GM21381 (cell line): ENCODE measurements around the gene DHRS4.

ENCODE experiments used
- ATAC-seq: cut with Tn5 transposase; IDR thresholded peaks from one replicate; pipeline ENCODE4 v1.9.1; 2021; ENCODE audit warnings: mild to moderate bottlenecking, moderate library complexity; ENCODE audit not compliant: unreplicated experiment

Gene DHRS4

GRCh38 chr14:23953464-23954278, at the start of gene DHRS4:
Gene DHRS4 (plus strand): TSS chr14:23953770. CDS start chr14:23953789, 19 bp downstream.
- ATAC-seq, result peak; percentile 85

GRCh38 chr14:23910101-23910875, 43.3 kb upstream of the DHRS4 start:
- ATAC-seq, result no peak

- ATAC-seq, result no peak
These were observed 42.7 kb upstream of the DHRS4 start for GRCh38 chr14:23910876-23911210.

GRCh38 chr14:23915559-23915958, 38.0 kb upstream of the DHRS4 start:
- no peak for ATAC-seq

- ATAC-seq, result no peak
These were observed 37.6 kb upstream of the DHRS4 start for GRCh38 chr14:23916004-23916403.

- ATAC-seq, result no peak
These were observed 37.1 kb upstream of the DHRS4 start for GRCh38 chr14:23916446-23916845.

- no peak for ATAC-seq
These were observed 31.0 kb upstream of the DHRS4 start for GRCh38 chr14:23922545-23922944.

- no peak for ATAC-seq
These were observed 28.0 kb upstream of the DHRS4 start for GRCh38 chr14:23925523-23926075.

- no peak for ATAC-seq
These were observed 27.0 kb upstream of the DHRS4 start for GRCh38 chr14:23926543-23926942.

- no peak for ATAC-seq
These were observed 24.4 kb upstream of the DHRS4 start for GRCh38 chr14:23929136-23929535.

GRCh38 chr14:23929822-23930294, 23.7 kb upstream of the DHRS4 start:
- ATAC-seq, result no peak

GRCh38 chr14:23930742-23931141, 22.8 kb upstream of the DHRS4 start:
- no peak for ATAC-seq

GRCh38 chr14:23931721-23932289, 21.8 kb upstream of the DHRS4 start:
- no peak for ATAC-seq

GRCh38 chr14:23932639-23933038, 20.9 kb upstream of the DHRS4 start:
- no peak for ATAC-seq

- no peak for ATAC-seq
These were observed 20.3 kb upstream of the DHRS4 start for GRCh38 chr14:23933108-23933741.

- no peak for ATAC-seq
These were observed 19.8 kb upstream of the DHRS4 start for GRCh38 chr14:23933742-23934128.

GRCh38 chr14:23935158-23935557, 18.4 kb upstream of the DHRS4 start:
- no peak for ATAC-seq

GRCh38 chr14:23936084-23936829, 17.3 kb upstream of the DHRS4 start:
- no peak for ATAC-seq

GRCh38 chr14:23937203-23937602, 16.4 kb upstream of the DHRS4 start:
- ATAC-seq, result no peak

GRCh38 chr14:23938823-23939222, 14.7 kb upstream of the DHRS4 start:
- no peak for ATAC-seq
